Hematopoietic multipotent progenitor cell treated with erythropoietin and hydrocortisone succinate and interleukin-3 and kit ligand, for 17 days (in vitro differentiated cells): ENCODE measurements around the gene WDFY3.
"Not testable (repeated sequence)": the region's sequence is repeated elsewhere in the genome, so short reads cannot be mapped to it uniquely, and the experiment has no call there.

ENCODE experiments used
- DNase-seq: peaks from one replicate; pipeline ENCODE4 v3.0.0-alpha.2; 2015; ENCODE audit warnings: low spot score

WDFY3 gene

GRCh38 chr4:84708406-84709135, 257.9 kb downstream of the WDFY3 start:
- no peak for DNase-seq

GRCh38 chr4:84706286-84706685, 260.2 kb downstream of the WDFY3 start:
- DNase-seq, result no peak

- no peak for DNase-seq
Measured at GRCh38 chr4:84699001-84699671, 267.4 kb downstream of the WDFY3 start.

GRCh38 chr4:84697615-84698201, 268.8 kb downstream of the WDFY3 start:
- no peak for DNase-seq

- no peak for DNase-seq
Measured at GRCh38 chr4:84697159-84697558, 269.3 kb downstream of the WDFY3 start.

GRCh38 chr4:84691800-84692199, 274.7 kb downstream of the WDFY3 start:
- no peak for DNase-seq

GRCh38 chr4:84691170-84691691, 275.3 kb downstream of the WDFY3 start:
- DNase-seq, result no peak

GRCh38 chr4:84690481-84690880, 276.0 kb downstream of the WDFY3 start:
- no peak for DNase-seq

GRCh38 chr4:84689197-84689596, 277.3 kb downstream of the WDFY3 start:
- DNase-seq, result no peak

- no peak for DNase-seq
Measured at GRCh38 chr4:84688605-84689004, 277.9 kb downstream of the WDFY3 start.

GRCh38 chr4:84685105-84685504, 281.4 kb downstream of the WDFY3 start:
- no peak for DNase-seq

- DNase-seq, result no peak
Measured at GRCh38 chr4:84684361-84684760, 282.1 kb downstream of the WDFY3 start.

- DNase-seq, result no peak
Measured at GRCh38 chr4:84683064-84683850, 283.2 kb downstream of the WDFY3 start.

- DNase-seq, result not testable (repeated sequence)
Measured at GRCh38 chr4:84682661-84683060, 283.8 kb downstream of the WDFY3 start.

- DNase-seq, result no peak
Measured at GRCh38 chr4:84681486-84682274, 284.8 kb downstream of the WDFY3 start.

GRCh38 chr4:84680956-84681355, 285.5 kb downstream of the WDFY3 start:
- DNase-seq, result no peak

GRCh38 chr4:84678976-84679744, 287.3 kb downstream of the WDFY3 start:
- no peak for DNase-seq

- DNase-seq, result no peak
Measured at GRCh38 chr4:84677995-84678394, 288.5 kb downstream of the WDFY3 start.

- DNase-seq, result no peak
Measured at GRCh38 chr4:84677093-84677492, 289.4 kb downstream of the WDFY3 start.

GRCh38 chr4:84673475-84674240, 292.8 kb downstream of the WDFY3 start:
- DNase-seq, result no peak
